Smooth muscle cell (in vitro differentiated cells): Measurements from ENCODE around the gene KSR2. TPM values are rescaled to one million over a fixed set of nuclear protein-coding genes. Genes with fewer than 3 reads are reported as not detected.

ENCODE experiments used
- DNase-seq: peaks from one replicate; lab custom pipeline; 2025; ENCODE audit not compliant: unreplicated experiment; lab: John Stamatoyannopoulos, UW
- H2AFZ ChIP-seq: fragments of 200-600 bp; sonication (generic); 2 replicates; pipeline ENCODE4 v1.6.0; 2016; ENCODE audit warnings: antibody characterized with exemption, low read depth, mild to moderate bottlenecking
- H3F3A ChIP-seq: fragments of 200-600 bp; sonication (generic); 2 replicates; pipeline ENCODE4 v1.6.0; 2017; ENCODE audit warnings: antibody characterized with exemption, low read depth
- H3K27ac ChIP-seq: fragments of 200-600 bp; sonication (generic); 2 replicates; pipeline ENCODE4 v1.5.1; 2016; ENCODE audit warnings: low read depth, mild to moderate bottlenecking
- H3K27me3 ChIP-seq: fragments of 200-600 bp; sonication (generic); 2 replicates; pipeline ENCODE4 v1.6.1; 2016; ENCODE audit warnings: low read depth, mild to moderate bottlenecking
- H3K36me3 ChIP-seq: fragments of 200-600 bp; sonication (generic); 2 replicates; pipeline ENCODE4 v1.5.1; 2016; ENCODE audit warnings: low read depth
- H3K4me1 ChIP-seq: fragments of 200-600 bp; sonication (generic); 2 replicates; pipeline ENCODE4 v1.5.1; 2016; ENCODE audit warnings: low read depth
- H3K4me2 ChIP-seq: fragments of 200-600 bp; sonication (generic); 2 replicates; pipeline ENCODE4 v1.6.0; 2016; ENCODE audit warnings: mild to moderate bottlenecking
- H3K4me3 ChIP-seq: fragments of 200-600 bp; sonication (generic); 2 replicates; pipeline ENCODE4 v1.5.1; 2016; ENCODE audit warnings: mild to moderate bottlenecking
- H3K79me2 ChIP-seq: fragments of 200-600 bp; sonication (generic); 2 replicates; pipeline ENCODE4 v1.6.0; 2016; ENCODE audit warnings: low read depth, mild to moderate bottlenecking
- H3K9ac ChIP-seq: fragments of 200-600 bp; sonication (generic); 2 replicates; pipeline ENCODE4 v1.6.0; 2016; ENCODE audit warnings: low read depth
- H3K9me3 ChIP-seq: fragments of 200-600 bp; sonication (generic); replicated peaks from 2 replicates; pipeline ENCODE4 v1.5.1; 2016; ENCODE audit warnings: low read depth
- H4K20me1 ChIP-seq: fragments of 200-600 bp; sonication (generic); 2 replicates; pipeline ENCODE4 v1.6.0; 2016; ENCODE audit warnings: low read depth
- CTCF ChIP-seq: fragments of 200-600 bp; sonication (generic); IDR thresholded peaks from 2 replicates; pipeline ENCODE4 v1.5.1; 2017; ENCODE audit warnings: borderline replicate concordance, mild to moderate bottlenecking, antibody characterized with exemption; ENCODE audit not compliant: insufficient read depth, poor library complexity, severe bottlenecking
- WGBS: methylation state at CpG from one replicate; pipeline ENCODE4 v1.1.7; 2016; ENCODE audit warnings: low lambda C conversion rate; 5-methylcytosine and 5-hydroxymethylcytosine counted together
- polyA plus RNA-seq: library from polyadenylated mRNA; unstranded; fragments of >200 nt; fragmentation: Nextera tagmentation; extraction: Ambion mirVana; gene quantifications from 2 replicates; pipeline ENCODE4 v1.2.1, GENCODE V29; 2016
- total RNA-seq: library from RNA; depleted of rRNA; stranded (reverse); fragments of >200 nt; gene quantifications from 2 replicates; pipeline ENCODE4 v1.2.3, GENCODE V29; 2014

The KSR2 gene
- total RNA-seq (0.04 TPM in 2 replicates), polyA plus RNA-seq (not detected in 2 replicates)

- H3F3A ChIP-seq = no peaks in the 10 kb centered on the region
- no peak for DNase-seq
- no peaks in the 10 kb centered on the region for H3K9me3 ChIP-seq
- TF ChIP-seq CTCF = no peak
- peaks cover 59% of the 10 kb centered on the region for H3K27me3 ChIP-seq
- H4K20me1 ChIP-seq = no peaks in the 10 kb centered on the region
- no peaks in the 10 kb centered on the region for H3K79me2 ChIP-seq
- no peaks in the 10 kb centered on the region for H3K36me3 ChIP-seq
- no peak within 1 kb of the TSS for H3K9ac ChIP-seq
- H3K4me1 ChIP-seq = peaks cover 4% of the 10 kb centered on the region
- peak within 1 kb of the TSS; percentile 72 for H2AFZ ChIP-seq
- H3K27ac ChIP-seq = no peak within 1 kb of the TSS
- peak within 1 kb of the TSS; percentile 58 for H3K4me3 ChIP-seq
- H3K4me2 ChIP-seq = peak within 1 kb of the TSS; percentile 92
- 2% methylated on average over 56 of the region's 86 CpGs for WGBS
Observed at GRCh38 chr12:117968826-117969659, at the start of gene KSR2. Gene KSR2 (minus strand): TSS chr12:117968990. CDS start chr12:117968255, 735 bp downstream.

GRCh38 chr12:118017926-118018325 is 49.1 kb upstream of the KSR2 start:
- no peak overlapping the region for H3K27ac ChIP-seq

GRCh38 chr12:118016424-118017264 is 47.9 kb upstream of the KSR2 start, which contains the start of gene RFC5:
Gene RFC5 (plus strand): TSS chr12:118016703. CDS start chr12:118016828, 125 bp downstream.
- WGBS = 2% methylated on average over 55 of the region's 61 CpGs
- Histone ChIP-seq H3K27ac (no peak within 1 kb of the TSS), H3K9me3 (no peaks in the 10 kb centered on the region)

More at GRCh38 chr12:118017926-118018325, 49.1 kb upstream of the KSR2 start:
- Histone ChIP-seq H3K9me3 (no peaks in the 10 kb centered on the region), H3F3A (no peaks in the 10 kb centered on the region), H2AFZ (no peak overlapping the region), H4K20me1 (no peaks in the 10 kb centered on the region), H3K4me3 (no peak overlapping the region), H3K4me1 (peaks cover 10% of the 10 kb centered on the region), H3K27me3 (no peaks in the 10 kb centered on the region), H3K9ac (no peak overlapping the region), H3K79me2 (peaks cover 7% of the 10 kb centered on the region), H3K4me2 (no peak overlapping the region), H3K36me3 (no peaks in the 10 kb centered on the region)
- no peak for DNase-seq
- no peak for TF ChIP-seq CTCF

More at GRCh38 chr12:118016424-118017264, 47.9 kb upstream of the KSR2 start, which contains the start of gene RFC5:
- Histone ChIP-seq H3K79me2 (peaks cover 7% of the 10 kb centered on the region), H3K4me1 (peaks cover 10% of the 10 kb centered on the region), H3K27me3 (no peaks in the 10 kb centered on the region), H3F3A (no peaks in the 10 kb centered on the region), H3K36me3 (no peaks in the 10 kb centered on the region), H3K9ac (peak within 1 kb of the TSS; percentile 91), H2AFZ (peak within 1 kb of the TSS; percentile 96), H3K4me2 (peak within 1 kb of the TSS; percentile 98), H3K4me3 (peak within 1 kb of the TSS; percentile 93), H4K20me1 (no peaks in the 10 kb centered on the region)
- no peak for TF ChIP-seq CTCF
- peak; percentile 84 for DNase-seq
